ENCODE results near the gene MPHOSPH9. TPM values are rescaled to one million over a fixed set of nuclear protein-coding genes. Genes with fewer than 3 reads are reported as not detected.
A peak's percentile ranks its signal among the peaks of the same experiment; 100 is the strongest.

The MPHOSPH9 gene
- total RNA-seq, 1 experiment from 2014 or later, result 47.5 TPM

- TF ChIP-seq AFF4 (CRISPR knock-in tag; IDR thresholded peaks at IDR 0.05; ENCODE audit: borderline replicate concordance), result no peak
These were observed 90.5 kb downstream of the MPHOSPH9 start (continued) for GRCh38 chr12:123142518-123142840.

- DNase-seq (ENCODE audit: low spot score) (no peak), ATAC-seq (peak; percentile 34)
- TF ChIP-seq STAT6 (CRISPR knock-in tag; conservative IDR thresholded peaks at IDR 0.05; ENCODE audit: low read depth), result no peak
- no peak for TF ChIP-seq ZNF416 (CRISPR knock-in tag; IDR thresholded peaks at IDR 0.05)
- no peak for TF ChIP-seq ZNF121 (CRISPR knock-in tag; IDR thresholded peaks at IDR 0.05)
- TF ChIP-seq RORB (CRISPR knock-in tag; IDR thresholded peaks at IDR 0.05), result no peak
- no peak for TF ChIP-seq MXD4 (CRISPR knock-in tag; IDR thresholded peaks at IDR 0.05; ENCODE audit: borderline replicate concordance)
- no peak for TF ChIP-seq JAZF1 (CRISPR knock-in tag; IDR thresholded peaks at IDR 0.05)
- TF ChIP-seq HMGXB4 (CRISPR knock-in tag; IDR thresholded peaks at IDR 0.05), result no peak
- TF ChIP-seq TCF7 (CRISPR knock-in tag; IDR thresholded peaks at IDR 0.05; ENCODE audit: low read depth), result no peak
- no peak for TF ChIP-seq GABPB1 (CRISPR knock-in tag; IDR thresholded peaks at IDR 0.05)
- TF ChIP-seq PRDM15 (CRISPR knock-in tag; IDR thresholded peaks at IDR 0.05), result no peak
- TF ChIP-seq ARID4B (CRISPR knock-in tag; IDR thresholded peaks at IDR 0.05; ENCODE audit: borderline replicate concordance), result no peak
- ChIA-PET POLR2A (no interaction called here), CTCF (interaction anchor here (0.6 to 1.5 kb wide), 2 partner anchors 12 to 91 kb away, joined by 3 to 6 read pairs; partner anchors contain the start of genes MPHOSPH9 and MTRFR)
- H3K9me3 Mint-ChIP-seq, result no peaks in the 10 kb centered on the region
- peak overlapping the region; percentile 26 for H3K27ac Mint-ChIP-seq
- H3K4me3 Mint-ChIP-seq, result no peak overlapping the region
- H3K36me3 Mint-ChIP-seq, result no peaks in the 10 kb centered on the region; the same call in 1 of the 2 replicates
- peaks cover 3% of the 10 kb centered on the region; the same call in 1 of the 2 replicates for H3K27me3 Mint-ChIP-seq (ENCODE audit: low read depth)
- peaks cover 36% of the 10 kb centered on the region for H3K4me1 Mint-ChIP-seq
These were observed 91.1 kb downstream of the MPHOSPH9 start for GRCh38 chr12:123141615-123142517.
